ENCODE data around the gene SNTG2.

- TF ChIP-seq CTCF (conservative IDR thresholded peaks at IDR 0.05 in 1 of 2, IDR thresholded peaks at IDR 0.05 in 1 of 2; ENCODE audit: low read depth in 1 of 2, low read length in 2 of 2) (no peak), EZH2 (IDR thresholded peaks at IDR 0.05; ENCODE audit: low read length, missing control alignments) (no peak)
Measured at GRCh38 chr2:1054399-1054798, 103.8 kb downstream of the SNTG2 start.
